Upper lobe of right lung (tissue), 1 donor: ENCODE data around the gene NOD2. TPM values are rescaled to one million over a fixed set of nuclear protein-coding genes. Genes with fewer than 3 reads are reported as not detected.
A peak's percentile ranks its signal among the peaks of the same experiment; 100 is the strongest.

Experiments
- ATAC-seq: fragments of 200-7000 bp; cut with Tn5 transposase; one replicate; pipeline ENCODE4 v1.9.1; 2020; ENCODE audit warnings: mild to moderate bottlenecking, moderate library complexity
- DNase-seq: peaks from one replicate; pipeline ENCODE4 v3.0.0-alpha.2; 2020
- H3K27ac ChIP-seq: fragments of 200-600 bp; one replicate; pipeline ENCODE4 v1.8.0; 2022
- H3K27me3 ChIP-seq: fragments of 200-600 bp; one replicate; pipeline ENCODE4 v1.8.0; 2022; ENCODE audit warnings: mild to moderate bottlenecking
- H3K36me3 ChIP-seq: fragments of 200-600 bp; one replicate; pipeline ENCODE4 v1.8.0; 2022
- H3K4me1 ChIP-seq: fragments of 200-600 bp; one replicate; pipeline ENCODE4 v1.8.0; 2022
- H3K4me3 ChIP-seq: fragments of 200-600 bp; one replicate; pipeline ENCODE4 v1.8.0; 2022; ENCODE audit warnings: mild to moderate bottlenecking
- H3K9me3 ChIP-seq: fragments of 200-600 bp; one replicate; pipeline ENCODE4 v1.8.0; 2022
- intact Hi-C: fragments of 100-400 bp; cut with DNase I; formaldehyde crosslinking; loops from one replicate; pipeline ENCODE4 v1.11.0; 2022
- total RNA-seq: library from RNA; stranded (reverse); fragmentation: NEBNext Ultra II Directional; extraction: Animal tissue kit (Norgen Biotek cat#: 25700); gene quantifications from one replicate; pipeline ENCODE4 v1.2.1, GENCODE V29; 2021
- TF ChIP-seq, protein P1 (sequence below): fragments of 200-600 bp; IDR thresholded peaks from one replicate; pipeline ENCODE4 v1.8.0; 2022; ENCODE audit warnings: antibody characterized with exemption
- donor health status: DM: no; HTN: yes; CAD: no; lungs with severe emphysema.

NOD2 gene
- total RNA-seq, 1 donor from 2014 or later: 4.2 TPM

- no peaks in the 10 kb centered on the region for H3K9me3 ChIP-seq
- no peak overlapping the region for H3K4me3 ChIP-seq
- no peak overlapping the region for H3K27ac ChIP-seq
- ATAC-seq: no peak
- TF ChIP-seq, protein P1, sequence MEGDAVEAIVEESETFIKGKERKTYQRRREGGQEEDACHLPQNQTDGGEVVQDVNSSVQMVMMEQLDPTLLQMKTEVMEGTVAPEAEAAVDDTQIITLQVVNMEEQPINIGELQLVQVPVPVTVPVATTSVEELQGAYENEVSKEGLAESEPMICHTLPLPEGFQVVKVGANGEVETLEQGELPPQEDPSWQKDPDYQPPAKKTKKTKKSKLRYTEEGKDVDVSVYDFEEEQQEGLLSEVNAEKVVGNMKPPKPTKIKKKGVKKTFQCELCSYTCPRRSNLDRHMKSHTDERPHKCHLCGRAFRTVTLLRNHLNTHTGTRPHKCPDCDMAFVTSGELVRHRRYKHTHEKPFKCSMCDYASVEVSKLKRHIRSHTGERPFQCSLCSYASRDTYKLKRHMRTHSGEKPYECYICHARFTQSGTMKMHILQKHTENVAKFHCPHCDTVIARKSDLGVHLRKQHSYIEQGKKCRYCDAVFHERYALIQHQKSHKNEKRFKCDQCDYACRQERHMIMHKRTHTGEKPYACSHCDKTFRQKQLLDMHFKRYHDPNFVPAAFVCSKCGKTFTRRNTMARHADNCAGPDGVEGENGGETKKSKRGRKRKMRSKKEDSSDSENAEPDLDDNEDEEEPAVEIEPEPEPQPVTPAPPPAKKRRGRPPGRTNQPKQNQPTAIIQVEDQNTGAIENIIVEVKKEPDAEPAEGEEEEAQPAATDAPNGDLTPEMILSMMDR: no peak
- no peaks in the 10 kb centered on the region for H3K27me3 ChIP-seq
- H3K36me3 ChIP-seq: no peaks in the 10 kb centered on the region
- H3K4me1 ChIP-seq: peaks cover 2% of the 10 kb centered on the region
- intact Hi-C loops: no loop called here
- DNase-seq: no peak
Observed at GRCh38 chr16:50717494-50717893, 24.1 kb downstream of the NOD2 start.

DNA sequence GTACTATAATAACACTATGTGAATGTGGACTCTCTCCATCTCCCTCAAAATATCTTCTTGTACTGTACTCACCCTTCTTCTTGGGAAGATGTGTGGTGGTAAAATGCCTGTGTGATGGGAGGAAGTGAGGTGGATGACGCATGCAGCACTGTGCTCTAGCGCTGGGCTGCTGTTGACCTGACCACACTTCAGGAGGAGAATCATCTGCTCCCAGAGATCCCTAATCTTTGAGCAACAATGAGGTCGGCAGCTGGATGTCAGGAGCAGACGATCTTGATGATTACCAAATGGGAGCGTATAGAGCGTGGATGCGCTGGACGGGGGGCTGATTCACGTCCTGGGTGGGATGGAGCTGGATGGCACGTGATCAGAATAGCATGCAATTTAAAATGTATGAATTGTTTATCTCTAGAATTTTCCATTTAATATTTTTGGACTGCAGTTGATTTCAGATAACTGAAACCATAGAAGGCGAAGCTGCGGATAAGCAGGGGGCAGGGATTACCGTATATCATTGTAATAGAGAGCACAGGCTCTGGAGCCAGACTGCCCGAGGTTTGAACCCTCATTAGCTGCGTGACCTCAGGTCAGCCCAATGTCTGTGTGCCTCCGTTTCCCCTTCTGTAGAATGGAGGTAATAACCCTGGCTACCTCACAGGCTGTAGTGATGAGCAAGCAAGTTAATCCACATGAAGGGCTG lies 24.8 kb downstream of the NOD2 start:
- no peak for DNase-seq
- Histone ChIP-seq H3K4me3 (no peak overlapping the region), H3K9me3 (no peaks in the 10 kb centered on the region), H3K27ac (no peak overlapping the region), H3K27me3 (no peaks in the 10 kb centered on the region), H3K36me3 (no peaks in the 10 kb centered on the region), H3K4me1 (peaks cover 1% of the 10 kb centered on the region)
- TF ChIP-seq, protein P1: no peak
- ATAC-seq: no peak
- intact Hi-C loops: no loop called here

DNA sequence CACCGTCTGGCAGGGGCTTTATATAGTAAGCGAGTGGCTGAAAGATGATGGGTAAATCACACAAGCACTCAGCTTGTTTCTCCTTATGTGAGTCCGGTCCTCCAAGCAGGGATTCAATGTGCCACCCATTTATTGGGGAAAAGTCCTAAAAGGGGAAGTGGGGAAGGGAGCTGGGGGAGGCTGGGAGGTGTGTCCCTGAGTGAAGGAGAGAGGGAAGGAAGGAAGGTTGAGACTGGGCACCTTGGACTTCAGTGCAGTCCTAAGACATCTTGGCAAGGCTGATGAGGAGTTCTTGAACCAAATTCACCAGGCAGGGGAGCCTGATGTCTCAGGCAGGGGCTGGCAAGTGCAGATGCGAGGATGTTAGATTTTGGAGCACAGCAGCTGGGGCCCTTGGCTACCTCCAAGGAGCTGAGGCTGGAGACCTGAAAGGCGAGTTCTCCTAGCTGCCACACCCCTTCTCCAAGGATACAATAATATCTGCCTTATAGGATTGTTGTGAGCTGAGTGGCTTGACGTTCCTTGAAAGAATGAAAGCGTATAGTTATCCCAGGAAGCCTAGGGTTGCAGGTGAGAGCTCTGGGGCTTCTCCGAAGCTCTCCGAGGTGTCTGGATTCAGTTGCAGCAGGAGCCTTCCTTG lies 25.5 kb downstream of the NOD2 start:
- ATAC-seq (peak; percentile 33), DNase-seq (no peak)
- no peaks in the 10 kb centered on the region for H3K9me3 ChIP-seq
- H3K27ac ChIP-seq: no peak overlapping the region
- H3K4me3 ChIP-seq: no peak overlapping the region
- H3K27me3 ChIP-seq: no peaks in the 10 kb centered on the region
- TF ChIP-seq, protein P1: no peak
- no peaks in the 10 kb centered on the region for H3K4me1 ChIP-seq
- H3K36me3 ChIP-seq: no peaks in the 10 kb centered on the region
- intact Hi-C loops: no loop called here

DNA sequence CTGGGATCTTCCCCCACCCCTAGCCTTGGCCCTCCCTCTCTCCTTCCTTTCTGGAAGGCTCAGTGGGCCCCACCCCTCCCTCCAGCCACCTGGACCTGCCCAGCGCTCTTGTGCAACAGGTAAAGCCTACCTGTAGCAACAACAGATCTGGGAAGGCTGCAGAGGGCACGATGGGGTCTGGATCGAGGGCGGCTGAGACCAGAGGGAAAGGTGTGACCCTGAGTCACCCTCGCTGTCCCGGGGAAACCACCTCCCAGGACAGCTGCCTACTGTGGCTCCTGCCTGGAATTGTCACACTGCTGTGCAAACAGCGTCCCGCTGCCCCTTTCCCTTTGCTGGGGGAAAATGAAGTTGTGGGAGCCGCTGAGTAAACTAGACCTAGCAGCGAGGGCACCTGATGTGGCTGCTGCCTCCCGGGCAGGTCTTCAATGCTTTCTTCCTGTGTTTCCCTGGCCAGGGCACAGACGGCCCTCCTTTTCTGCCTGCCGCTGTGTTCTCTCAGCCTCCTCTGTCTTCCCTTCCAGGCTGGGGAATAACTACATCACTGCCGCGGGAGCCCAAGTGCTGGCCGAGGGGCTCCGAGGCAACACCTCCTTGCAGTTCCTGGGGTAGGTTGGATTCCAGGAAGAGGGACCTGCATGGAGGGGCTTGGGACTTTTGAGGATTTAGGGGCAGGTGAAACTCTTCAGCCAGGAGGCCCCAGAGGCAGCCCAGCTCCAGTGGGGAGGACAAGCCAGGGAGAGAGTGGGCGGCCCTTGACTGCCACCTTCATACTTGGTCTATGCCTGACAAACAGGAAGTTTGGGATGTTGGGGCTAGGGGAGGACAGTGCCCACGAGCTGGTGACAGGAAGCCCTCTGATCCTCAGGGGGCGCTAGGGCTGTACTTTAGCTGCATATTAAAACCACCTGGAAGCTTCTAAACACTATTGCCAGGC lies 26.3 kb downstream of the NOD2 start:
- Histone ChIP-seq H3K36me3 (no peaks in the 10 kb centered on the region), H3K9me3 (no peaks in the 10 kb centered on the region), H3K4me1 (no peaks in the 10 kb centered on the region), H3K27me3 (no peaks in the 10 kb centered on the region), H3K27ac (no peak overlapping the region), H3K4me3 (no peak overlapping the region)
- DNase-seq (no peak), ATAC-seq (peak; percentile 64)
- TF ChIP-seq, protein P1: no peak
- intact Hi-C loops: no loop called here

- Histone ChIP-seq H3K4me1 (no peaks in the 10 kb centered on the region), H3K36me3 (no peaks in the 10 kb centered on the region), H3K4me3 (no peak overlapping the region), H3K27ac (no peak overlapping the region), H3K9me3 (no peaks in the 10 kb centered on the region), H3K27me3 (no peaks in the 10 kb centered on the region)
- intact Hi-C loops: no loop called here
- TF ChIP-seq, protein P1: no peak
- DNase-seq (no peak), ATAC-seq (no peak)
Observed at GRCh38 chr16:50721549-50722404, 28.4 kb downstream of the NOD2 start.
